SU-DHL-6 (cell line): ENCODE measurements around the gene AGAP1.

ENCODE experiments used
- EZH2phosphoT487 ChIP-seq: fragments of 200-600 bp; sonication (generic), shearing (Covaris generic); conservative IDR thresholded peaks from 2 replicates; pipeline ENCODE4 v1.6.1; 2018; ENCODE audit warnings: mild to moderate bottlenecking, antibody characterized with exemption, low read length, moderate library complexity, mixed read lengths
- TF ChIP-seq, protein P1 (sequence below): fragments of 200-600 bp; sonication (generic); IDR thresholded peaks from one replicate; pipeline ENCODE4 v1.5.1; 2017; ENCODE audit warnings: antibody characterized with exemption, mild to moderate bottlenecking, low read length, moderate library complexity; ENCODE audit not compliant: insufficient read depth, poor library complexity, severe bottlenecking

- TF ChIP-seq, protein P1, sequence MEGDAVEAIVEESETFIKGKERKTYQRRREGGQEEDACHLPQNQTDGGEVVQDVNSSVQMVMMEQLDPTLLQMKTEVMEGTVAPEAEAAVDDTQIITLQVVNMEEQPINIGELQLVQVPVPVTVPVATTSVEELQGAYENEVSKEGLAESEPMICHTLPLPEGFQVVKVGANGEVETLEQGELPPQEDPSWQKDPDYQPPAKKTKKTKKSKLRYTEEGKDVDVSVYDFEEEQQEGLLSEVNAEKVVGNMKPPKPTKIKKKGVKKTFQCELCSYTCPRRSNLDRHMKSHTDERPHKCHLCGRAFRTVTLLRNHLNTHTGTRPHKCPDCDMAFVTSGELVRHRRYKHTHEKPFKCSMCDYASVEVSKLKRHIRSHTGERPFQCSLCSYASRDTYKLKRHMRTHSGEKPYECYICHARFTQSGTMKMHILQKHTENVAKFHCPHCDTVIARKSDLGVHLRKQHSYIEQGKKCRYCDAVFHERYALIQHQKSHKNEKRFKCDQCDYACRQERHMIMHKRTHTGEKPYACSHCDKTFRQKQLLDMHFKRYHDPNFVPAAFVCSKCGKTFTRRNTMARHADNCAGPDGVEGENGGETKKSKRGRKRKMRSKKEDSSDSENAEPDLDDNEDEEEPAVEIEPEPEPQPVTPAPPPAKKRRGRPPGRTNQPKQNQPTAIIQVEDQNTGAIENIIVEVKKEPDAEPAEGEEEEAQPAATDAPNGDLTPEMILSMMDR: no peak
- no peak for TF ChIP-seq EZH2phosphoT487
Observed at GRCh38 chr2:235529621-235530020, 35.8 kb downstream of the AGAP1 start.
